Measurements from ENCODE around the gene TRAPPC3. TPM values are rescaled to one million over a fixed set of nuclear protein-coding genes. Genes with fewer than 3 reads are reported as not detected.

Gene TRAPPC3
- total and polyA plus RNA-seq, 9 donors: 32.4 to 42.1 (median 35.8) TPM

DNA sequence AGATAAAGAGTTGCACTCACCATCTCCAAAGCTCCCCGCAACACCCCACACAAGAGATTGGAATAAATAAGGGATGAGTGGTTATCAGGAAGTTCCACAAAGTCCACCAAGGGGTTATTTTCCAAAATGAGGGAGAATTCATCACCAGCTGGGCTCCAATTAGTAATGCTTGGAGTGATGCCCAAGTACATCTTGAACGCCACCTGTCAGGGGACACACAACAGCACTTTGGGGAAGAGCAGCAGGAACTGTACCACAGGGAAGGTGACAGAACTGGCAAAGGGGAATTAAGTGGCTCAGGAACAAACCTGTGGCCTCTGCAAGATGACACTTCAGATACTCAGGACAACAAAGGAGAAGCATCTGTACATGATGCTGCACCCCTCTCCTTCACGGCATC, 11.5 kb downstream of the TRAPPC3 start:
- WGBS (ENCODE audit: insufficient coverage): 60% methylated on average over 2 of the region's 3 CpGs
- no peaks in the 10 kb centered on the region for H3K9me3 ChIP-seq (replicated peaks; ENCODE audit: control insufficient read depth, low read depth, low read length)
- peaks cover 40% of the 10 kb centered on the region for H3K36me3 ChIP-seq (ENCODE audit: control insufficient read depth, insufficient read depth, low read length)
- DNase-seq: no peak
- no peaks in the 10 kb centered on the region for H3K27me3 ChIP-seq (ENCODE audit: control insufficient read depth, insufficient read depth, low read length)
- no peak overlapping the region for H3K4me3 ChIP-seq (ENCODE audit: low read length)
- peaks cover 15% of the 10 kb centered on the region for H3K4me1 ChIP-seq (ENCODE audit: control insufficient read depth, insufficient read depth, low read length)
- no peak overlapping the region for H3K27ac ChIP-seq (ENCODE audit: low read length)

GRCh38 chr1:36137226-36137625, 12.1 kb downstream of the TRAPPC3 start:
- H3K27me3 ChIP-seq (ENCODE audit: control insufficient read depth, insufficient read depth, low read length): no peaks in the 10 kb centered on the region
- peaks cover 40% of the 10 kb centered on the region for H3K36me3 ChIP-seq (ENCODE audit: control insufficient read depth, insufficient read depth, low read length)
- DNase-seq: no peak
- no peak overlapping the region for H3K27ac ChIP-seq (ENCODE audit: low read length)
- no peak overlapping the region for H3K4me3 ChIP-seq (ENCODE audit: low read length)
- H3K4me1 ChIP-seq (ENCODE audit: control insufficient read depth, insufficient read depth, low read length): peaks cover 15% of the 10 kb centered on the region
- H3K9me3 ChIP-seq (replicated peaks; ENCODE audit: control insufficient read depth, low read depth, low read length): no peaks in the 10 kb centered on the region
- WGBS (ENCODE audit: insufficient coverage): no CpG with 5 or more reads among the region's 5 CpGs

DNA sequence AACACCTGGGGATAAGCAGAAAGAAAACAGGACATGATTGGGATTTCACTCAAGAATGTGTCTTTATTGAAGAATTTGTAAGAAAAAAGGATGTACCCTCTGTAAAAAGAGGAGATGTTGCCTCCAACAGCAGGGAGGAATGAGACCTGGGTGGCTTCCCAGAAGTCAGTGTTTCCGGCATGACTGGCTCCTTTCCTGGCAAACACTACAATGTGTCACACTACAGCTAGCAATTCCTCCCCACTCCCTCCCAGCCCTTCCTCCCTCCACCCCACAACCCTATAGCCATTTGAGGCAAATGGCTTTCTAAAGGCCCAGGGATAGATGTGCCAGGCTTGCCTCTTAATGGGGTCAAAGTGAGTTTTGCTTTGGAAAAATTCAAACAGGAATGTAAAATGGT, 12.8 kb downstream of the TRAPPC3 start:
- Histone ChIP-seq H3K9me3 (replicated peaks; ENCODE audit: control insufficient read depth, low read depth, low read length) (no peaks in the 10 kb centered on the region), H3K4me1 (ENCODE audit: control insufficient read depth, insufficient read depth, low read length) (peaks cover 15% of the 10 kb centered on the region)
- peak; percentile 66 for DNase-seq

DNA sequence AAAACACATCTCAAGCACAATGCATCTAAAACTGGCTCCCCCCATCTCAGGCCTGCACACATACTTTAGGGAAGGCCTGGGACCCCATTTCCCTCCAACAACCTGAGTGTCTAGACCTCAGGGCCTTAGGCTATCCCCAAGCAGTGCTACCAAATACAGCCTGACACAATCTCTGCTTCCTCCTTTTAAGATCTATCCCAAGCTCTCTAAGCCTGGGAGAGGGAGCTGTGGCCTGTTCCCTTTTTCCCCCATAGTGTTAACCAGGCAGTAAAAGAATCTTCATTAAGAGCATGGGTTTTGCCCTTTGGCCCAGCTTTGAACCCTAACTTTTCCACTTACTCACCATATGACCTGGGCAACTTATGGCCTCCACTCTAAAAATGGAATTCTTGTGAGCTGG, 13.5 kb downstream of the TRAPPC3 start:
- no peak overlapping the region for H3K4me3 ChIP-seq (ENCODE audit: low read length)
- H3K27ac ChIP-seq (ENCODE audit: low read length): peak overlapping the region; percentile 69
- H3K36me3 ChIP-seq (ENCODE audit: control insufficient read depth, insufficient read depth, low read length): peaks cover 40% of the 10 kb centered on the region
- no peaks in the 10 kb centered on the region for H3K9me3 ChIP-seq (replicated peaks; ENCODE audit: control insufficient read depth, low read depth, low read length)
- no peak for DNase-seq
- H3K4me1 ChIP-seq (ENCODE audit: control insufficient read depth, insufficient read depth, low read length): peaks cover 15% of the 10 kb centered on the region
- no peaks in the 10 kb centered on the region for H3K27me3 ChIP-seq (ENCODE audit: control insufficient read depth, insufficient read depth, low read length)

More for the DNA sequence above, 12.8 kb downstream of the TRAPPC3 start:
- H3K4me3 ChIP-seq (ENCODE audit: low read length): no peak overlapping the region
- H3K36me3 ChIP-seq (ENCODE audit: control insufficient read depth, insufficient read depth, low read length): peaks cover 40% of the 10 kb centered on the region
- peak overlapping the region; percentile 9 for H3K27ac ChIP-seq (ENCODE audit: low read length)
- no CpG with 5 or more reads among the region's 1 CpG for WGBS (ENCODE audit: insufficient coverage)
- no peaks in the 10 kb centered on the region for H3K27me3 ChIP-seq (ENCODE audit: control insufficient read depth, insufficient read depth, low read length)

GRCh38 chr1:36135330-36135667, 14.0 kb downstream of the TRAPPC3 start:
- no peaks in the 10 kb centered on the region for H3K9me3 ChIP-seq (replicated peaks; ENCODE audit: control insufficient read depth, low read depth, low read length)
- peaks cover 39% of the 10 kb centered on the region for H3K36me3 ChIP-seq (ENCODE audit: control insufficient read depth, insufficient read depth, low read length)
- peak; percentile 75 for DNase-seq
- no peaks in the 10 kb centered on the region for H3K27me3 ChIP-seq (ENCODE audit: control insufficient read depth, insufficient read depth, low read length)
- H3K4me3 ChIP-seq (ENCODE audit: low read length): no peak overlapping the region
- H3K27ac ChIP-seq (ENCODE audit: low read length): peak overlapping the region; percentile 69
- H3K4me1 ChIP-seq (ENCODE audit: control insufficient read depth, insufficient read depth, low read length): peaks cover 15% of the 10 kb centered on the region
- WGBS (ENCODE audit: insufficient coverage): no CpG with 5 or more reads among the region's 6 CpGs

GRCh38 chr1:36134505-36135329, 14.6 kb downstream of the TRAPPC3 start:
- WGBS (ENCODE audit: insufficient coverage): 40% methylated on average over 6 of the region's 7 CpGs
- Histone ChIP-seq H3K27ac (ENCODE audit: low read length) (peak overlapping the region; percentile 69), H3K4me1 (ENCODE audit: control insufficient read depth, insufficient read depth, low read length) (peaks cover 15% of the 10 kb centered on the region), H3K36me3 (ENCODE audit: control insufficient read depth, insufficient read depth, low read length) (peaks cover 35% of the 10 kb centered on the region), H3K4me3 (ENCODE audit: low read length) (no peak overlapping the region), H3K9me3 (replicated peaks; ENCODE audit: control insufficient read depth, low read depth, low read length) (no peaks in the 10 kb centered on the region), H3K27me3 (ENCODE audit: control insufficient read depth, insufficient read depth, low read length) (no peaks in the 10 kb centered on the region)
- DNase-seq: peak; percentile 82

GRCh38 chr1:36134031-36134430, 15.3 kb downstream of the TRAPPC3 start:
- Histone ChIP-seq H3K4me3 (ENCODE audit: low read length) (no peak overlapping the region), H3K9me3 (replicated peaks; ENCODE audit: control insufficient read depth, low read depth, low read length) (no peaks in the 10 kb centered on the region), H3K4me1 (ENCODE audit: control insufficient read depth, insufficient read depth, low read length) (peaks cover 11% of the 10 kb centered on the region), H3K27me3 (ENCODE audit: control insufficient read depth, insufficient read depth, low read length) (no peaks in the 10 kb centered on the region), H3K27ac (ENCODE audit: low read length) (peak overlapping the region; percentile 13), H3K36me3 (ENCODE audit: control insufficient read depth, insufficient read depth, low read length) (peaks cover 28% of the 10 kb centered on the region)
- no peak for DNase-seq
- WGBS (ENCODE audit: insufficient coverage): 34% methylated on average over 4 of the region's 6 CpGs

DNA sequence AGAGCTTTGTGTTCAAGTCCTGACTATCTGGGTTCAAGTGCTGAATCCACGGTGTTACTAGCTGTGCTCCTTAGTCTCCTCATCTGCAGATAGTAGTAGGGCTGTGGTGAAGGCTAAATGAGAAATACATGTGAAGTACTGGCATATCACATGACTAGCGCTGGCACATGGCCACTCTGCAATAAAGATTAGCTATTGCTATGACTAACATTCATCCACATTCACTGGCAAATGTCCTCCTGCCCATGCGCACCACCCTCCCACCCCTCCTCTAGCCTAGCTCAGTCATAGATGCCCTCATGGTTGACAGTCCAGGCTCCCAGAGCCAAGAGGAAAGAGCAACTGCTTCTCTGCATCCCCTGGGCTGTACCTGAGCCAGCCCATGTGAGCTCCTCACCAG, 15.8 kb downstream of the TRAPPC3 start:
- H3K4me3 ChIP-seq (ENCODE audit: low read length): no peak overlapping the region
- WGBS (ENCODE audit: insufficient coverage): 59% methylated on average over 2 of the region's 3 CpGs
- peak; percentile 79 for DNase-seq
- peak overlapping the region; percentile 13 for H3K27ac ChIP-seq (ENCODE audit: low read length)
- H3K27me3 ChIP-seq (ENCODE audit: control insufficient read depth, insufficient read depth, low read length): no peaks in the 10 kb centered on the region
- no peaks in the 10 kb centered on the region for H3K9me3 ChIP-seq (replicated peaks; ENCODE audit: control insufficient read depth, low read depth, low read length)
- H3K4me1 ChIP-seq (ENCODE audit: control insufficient read depth, insufficient read depth, low read length): peaks cover 12% of the 10 kb centered on the region
- H3K36me3 ChIP-seq (ENCODE audit: control insufficient read depth, insufficient read depth, low read length): peaks cover 28% of the 10 kb centered on the region

DNA sequence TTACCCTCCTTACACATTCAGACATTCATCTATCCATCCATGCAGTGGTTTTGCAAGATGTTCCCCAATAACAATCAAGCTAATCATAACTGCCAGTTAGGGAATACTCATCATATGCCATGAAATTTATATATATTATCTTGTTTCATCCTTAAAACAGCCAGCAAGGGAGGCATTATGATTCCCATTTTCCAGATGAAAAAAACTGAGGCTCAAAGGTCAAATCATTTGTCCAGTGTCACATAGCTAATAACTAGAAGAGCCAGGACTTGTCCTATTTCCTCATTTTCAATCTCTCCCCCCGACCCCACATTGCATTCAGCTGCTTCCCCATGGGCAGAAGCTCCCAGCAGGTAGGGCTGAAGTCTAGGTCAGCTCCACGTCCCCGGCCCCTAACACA, 17.3 kb downstream of the TRAPPC3 start:
- no peak overlapping the region for H3K4me3 ChIP-seq (ENCODE audit: low read length)
- no peak overlapping the region for H3K27ac ChIP-seq (ENCODE audit: low read length)
- H3K27me3 ChIP-seq (ENCODE audit: control insufficient read depth, insufficient read depth, low read length): no peaks in the 10 kb centered on the region
- 60% methylated on average over 2 of the region's 3 CpGs for WGBS (ENCODE audit: insufficient coverage)
- no peak for DNase-seq
- peaks cover 15% of the 10 kb centered on the region for H3K36me3 ChIP-seq (ENCODE audit: control insufficient read depth, insufficient read depth, low read length)
- H3K9me3 ChIP-seq (replicated peaks; ENCODE audit: control insufficient read depth, low read depth, low read length): no peaks in the 10 kb centered on the region
- peaks cover 19% of the 10 kb centered on the region for H3K4me1 ChIP-seq (ENCODE audit: control insufficient read depth, insufficient read depth, low read length)

DNA sequence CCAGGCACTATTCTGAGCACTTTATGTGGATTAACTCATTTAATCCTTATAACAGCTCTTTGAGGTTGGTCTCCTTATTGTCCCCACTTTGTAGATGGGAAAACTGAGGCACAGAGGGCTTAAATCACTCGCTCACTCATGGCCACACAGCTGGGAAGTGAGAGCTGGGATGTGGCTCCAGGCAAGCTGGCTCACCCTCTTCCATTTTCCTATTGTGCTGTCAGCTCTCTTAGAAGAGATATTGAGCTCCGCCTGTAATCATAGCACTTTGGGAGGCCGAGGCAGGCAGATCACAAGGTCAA, 20.4 kb downstream of the TRAPPC3 start:
- Histone ChIP-seq H3K27ac (ENCODE audit: low read length) (no peak overlapping the region), H3K4me1 (ENCODE audit: control insufficient read depth, insufficient read depth, low read length) (peaks cover 24% of the 10 kb centered on the region), H3K4me3 (ENCODE audit: low read length) (no peak overlapping the region), H3K27me3 (ENCODE audit: control insufficient read depth, insufficient read depth, low read length) (peaks cover 20% of the 10 kb centered on the region), H3K36me3 (ENCODE audit: control insufficient read depth, insufficient read depth, low read length) (no peaks in the 10 kb centered on the region), H3K9me3 (replicated peaks; ENCODE audit: control insufficient read depth, low read depth, low read length) (no peaks in the 10 kb centered on the region)
- DNase-seq: no peak
- 87% methylated on average over 3 of the region's 3 CpGs for WGBS (ENCODE audit: insufficient coverage)

Measured in muscle of leg (tissue), 11 donors.